Mesendoderm (in vitro differentiated cells): ENCODE measurements around the gene SMG5.

Experiments
- DNase-seq: peaks from one replicate; pipeline ENCODE4 v3.0.0; 2013
- H2AK5ac ChIP-seq: 2 replicates; pipeline ENCODE4 v1.6.1; 2013; ENCODE audit warnings: low read length, inconsistent platforms
- H2BK120ac ChIP-seq: 2 replicates; pipeline ENCODE4 v1.6.1; 2013; ENCODE audit warnings: low read depth, mild to moderate bottlenecking, low read length, moderate library complexity, mixed read lengths
- H2BK15ac ChIP-seq: replicated peaks from 2 replicates; pipeline ENCODE4 v1.6.1; 2013; ENCODE audit warnings: low read depth, mild to moderate bottlenecking, moderate library complexity
- H2BK5ac ChIP-seq: 2 replicates; pipeline ENCODE4 v1.6.1; 2013; ENCODE audit warnings: low read length, inconsistent platforms
- H3K18ac ChIP-seq: 2 replicates; pipeline ENCODE4 v1.6.1; 2013; ENCODE audit warnings: mild to moderate bottlenecking, low read length, mixed read lengths
- H3K23ac ChIP-seq: one replicate; pipeline ENCODE4 v1.6.1; 2013; ENCODE audit warnings: low read length
- H3K27ac ChIP-seq: 2 replicates; pipeline ENCODE4 v1.5.1; 2013; ENCODE audit warnings: low read depth, mild to moderate bottlenecking, inconsistent platforms, low read length, moderate library complexity
- H3K27me3 ChIP-seq: 2 replicates; pipeline ENCODE4 v1.6.1; 2013; ENCODE audit warnings: low read length, control low read depth, mild to moderate bottlenecking, inconsistent platforms; ENCODE audit not compliant: insufficient read depth, poor library complexity
- H3K36me3 ChIP-seq: 2 replicates; pipeline ENCODE4 v1.6.1; 2013; ENCODE audit warnings: low read length, inconsistent platforms; ENCODE audit not compliant: control insufficient read depth, insufficient read depth
- H3K4ac ChIP-seq: one replicate; pipeline ENCODE4 v1.6.1; 2013; ENCODE audit warnings: low read depth, mild to moderate bottlenecking, low read length, moderate library complexity
- H3K4me1 ChIP-seq: 2 replicates; pipeline ENCODE4 v1.6.1; 2013; ENCODE audit warnings: low read depth, low read length, inconsistent platforms; ENCODE audit not compliant: control insufficient read depth
- H3K4me2 ChIP-seq: 2 replicates; pipeline ENCODE4 v1.6.1; 2013; ENCODE audit warnings: low read length
- H3K4me3 ChIP-seq: 2 replicates; pipeline ENCODE4 v1.5.1; 2013; ENCODE audit warnings: mild to moderate bottlenecking, low read length
- H3K56ac ChIP-seq: one replicate; pipeline ENCODE4 v1.6.1; 2013; ENCODE audit warnings: low read length
- H3K79me1 ChIP-seq: 2 replicates; pipeline ENCODE4 v1.6.1; 2013; ENCODE audit warnings: low read length, inconsistent platforms
- H3K79me2 ChIP-seq: 2 replicates; pipeline ENCODE4 v1.6.1; 2013; ENCODE audit warnings: mild to moderate bottlenecking, low read length; ENCODE audit not compliant: control insufficient read depth, insufficient read depth
- H3K9ac ChIP-seq: 2 replicates; pipeline ENCODE4 v1.6.1; 2013; ENCODE audit warnings: low read length, inconsistent platforms
- H4K5ac ChIP-seq: one replicate; pipeline ENCODE4 v1.6.1; 2013; ENCODE audit warnings: low read length
- H4K8ac ChIP-seq: one replicate; pipeline ENCODE4 v1.6.1; 2013; ENCODE audit warnings: low read depth, mild to moderate bottlenecking, control low read depth, low read length, moderate library complexity
- WGBS: extraction: QIAGEN DNeasy Blood & Tissue Kit; methylation state at CpG from one replicate; pipeline ENCODE4 v1.1.7; 2013; ENCODE audit warnings: low lambda C conversion rate, missing lambda C conversion rate; ENCODE audit not compliant: insufficient coverage; ENCODE audit errors: extremely low coverage; 5-methylcytosine and 5-hydroxymethylcytosine counted together

Gene SMG5

DNA sequence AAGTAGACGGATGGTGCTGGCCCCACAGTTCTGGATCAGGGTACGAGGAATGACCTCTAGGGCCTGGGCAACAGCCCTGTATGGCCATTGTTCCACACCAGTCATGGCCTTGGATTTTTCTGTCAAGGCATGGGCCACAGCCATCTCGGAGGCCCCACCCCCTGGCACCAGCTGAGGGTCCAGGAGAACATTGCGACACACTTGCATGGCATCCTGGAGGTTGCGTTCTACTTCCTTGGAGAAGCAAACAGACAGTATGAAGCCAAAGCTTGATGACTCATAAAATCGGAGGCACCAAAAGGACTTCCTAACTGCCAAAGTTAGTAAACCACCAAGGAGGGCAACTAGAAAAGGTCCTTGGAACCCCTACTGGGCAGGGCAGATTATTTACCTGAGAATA lies 28.3 kb upstream of the SMG5 start:
- WGBS, result no CpG with 5 or more reads among the region's 6 CpGs
- Histone ChIP-seq H3K4me1 (no peaks in the 10 kb centered on the region), H2BK5ac (no peak overlapping the region), H3K4me2 (no peak overlapping the region), H3K27me3 (no peaks in the 10 kb centered on the region), H2AK5ac (no peak overlapping the region), H3K4me3 (no peak overlapping the region), H3K27ac (no peak overlapping the region), H3K79me1 (no peaks in the 10 kb centered on the region), H3K36me3 (peaks cover 30% of the 10 kb centered on the region), H4K8ac (no peak overlapping the region), H4K5ac (no peak overlapping the region), H3K4ac (no peak overlapping the region), H3K79me2 (no peaks in the 10 kb centered on the region), H3K23ac (no peak overlapping the region), H2BK15ac (no peak overlapping the region), H3K56ac (no peak overlapping the region), H3K9ac (no peak overlapping the region), H2BK120ac (no peak overlapping the region), H3K18ac (no peak overlapping the region)
- DNase-seq, result no peak

DNA sequence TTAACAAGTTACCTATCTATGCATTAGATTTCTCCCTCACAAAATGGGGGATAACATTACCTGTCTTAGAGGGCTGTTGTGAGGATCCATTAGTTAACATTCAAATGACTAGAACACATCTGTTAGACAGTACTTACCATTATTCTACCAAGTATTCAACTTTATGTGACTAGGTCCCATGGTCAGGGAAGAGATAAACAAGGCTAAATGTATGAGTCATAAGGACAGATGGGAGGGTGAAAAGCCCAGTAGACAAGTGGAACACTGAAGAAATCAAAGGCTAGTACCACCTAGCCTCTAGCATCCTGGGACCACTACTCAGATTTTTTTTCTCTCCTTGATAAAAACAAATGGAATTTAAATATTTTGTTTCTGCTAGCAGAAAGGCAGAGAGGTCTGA lies 25.5 kb upstream of the SMG5 start:
- H3K4me3 ChIP-seq, result no peak overlapping the region
- H3K56ac ChIP-seq, result no peak overlapping the region
- H2BK15ac ChIP-seq, result no peak overlapping the region
- no peak overlapping the region for H2BK5ac ChIP-seq
- no peak overlapping the region for H3K9ac ChIP-seq
- H2AK5ac ChIP-seq, result no peak overlapping the region
- H3K27me3 ChIP-seq, result no peaks in the 10 kb centered on the region
- H3K18ac ChIP-seq, result no peak overlapping the region
- no peak overlapping the region for H3K4ac ChIP-seq
- H2BK120ac ChIP-seq, result no peak overlapping the region
- peaks cover 25% of the 10 kb centered on the region for H3K36me3 ChIP-seq
- no peaks in the 10 kb centered on the region for H3K79me1 ChIP-seq
- no peak overlapping the region for H4K5ac ChIP-seq
- H3K23ac ChIP-seq, result no peak overlapping the region
- no peak overlapping the region for H4K8ac ChIP-seq
- no peaks in the 10 kb centered on the region for H3K79me2 ChIP-seq
- no peak overlapping the region for H3K4me2 ChIP-seq
- H3K4me1 ChIP-seq, result no peaks in the 10 kb centered on the region
- no peak overlapping the region for H3K27ac ChIP-seq
- DNase-seq, result no peak

DNA sequence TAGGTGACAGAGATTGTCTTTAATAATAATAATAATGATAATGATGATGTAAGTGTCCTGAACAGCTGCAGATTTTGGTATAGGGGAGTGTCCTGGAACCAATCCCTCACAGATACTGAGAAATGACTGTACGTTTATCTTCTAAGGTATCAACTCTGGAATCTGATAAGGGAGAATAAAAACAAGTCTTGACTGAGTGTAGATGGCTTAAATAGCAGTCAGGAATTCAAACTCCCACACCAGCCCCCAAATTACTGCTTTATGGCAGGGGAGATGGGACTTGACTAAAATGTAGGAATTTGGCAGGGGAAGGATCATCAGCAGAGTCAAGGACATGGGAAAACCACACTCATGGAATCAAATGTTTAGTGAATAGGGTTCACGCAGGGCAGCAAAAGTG lies 22.6 kb upstream of the SMG5 start:
- Histone ChIP-seq H3K27ac (no peak overlapping the region), H3K79me2 (no peaks in the 10 kb centered on the region), H3K79me1 (no peaks in the 10 kb centered on the region), H3K23ac (no peak overlapping the region), H3K4me3 (no peak overlapping the region), H3K9ac (no peak overlapping the region), H3K56ac (no peak overlapping the region), H3K4me1 (no peaks in the 10 kb centered on the region), H3K27me3 (no peaks in the 10 kb centered on the region), H4K8ac (no peak overlapping the region), H4K5ac (no peak overlapping the region), H3K4me2 (no peak overlapping the region), H3K36me3 (peaks cover 14% of the 10 kb centered on the region), H2AK5ac (no peak overlapping the region), H2BK120ac (no peak overlapping the region), H2BK15ac (no peak overlapping the region), H3K4ac (no peak overlapping the region), H3K18ac (no peak overlapping the region), H2BK5ac (no peak overlapping the region)
- WGBS, result no CpG with 5 or more reads among the region's 2 CpGs
- no peak for DNase-seq

DNA sequence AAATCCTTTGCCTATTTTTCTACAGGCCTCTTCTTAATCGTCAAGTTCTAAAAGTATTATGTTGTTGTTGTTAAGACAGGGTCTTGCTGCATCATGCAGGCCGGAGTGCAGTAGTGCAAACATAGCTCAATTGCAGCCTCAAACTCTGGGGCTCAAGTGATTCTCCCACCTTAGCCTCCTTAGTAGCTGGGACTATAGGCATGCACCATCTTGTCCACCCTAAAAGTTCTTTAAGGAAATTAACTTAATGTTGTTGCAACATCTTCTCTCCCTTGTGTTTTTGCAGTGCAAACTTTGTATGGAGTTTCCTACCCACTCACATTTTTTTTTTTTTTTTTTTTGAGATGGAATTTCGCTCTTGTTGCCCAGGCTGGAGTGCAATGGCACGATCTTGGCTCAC lies 20.6 kb upstream of the SMG5 start:
- H3K18ac ChIP-seq, result no peak overlapping the region
- no peak overlapping the region for H3K56ac ChIP-seq
- H3K4me3 ChIP-seq, result no peak overlapping the region
- no peak overlapping the region for H3K9ac ChIP-seq
- no peaks in the 10 kb centered on the region for H3K4me1 ChIP-seq
- H4K5ac ChIP-seq, result no peak overlapping the region
- WGBS, result no CpG with 5 or more reads among the region's 4 CpGs
- H3K79me1 ChIP-seq, result no peaks in the 10 kb centered on the region
- H3K36me3 ChIP-seq, result peaks cover 9% of the 10 kb centered on the region
- H2BK15ac ChIP-seq, result no peak overlapping the region
- H3K27ac ChIP-seq, result no peak overlapping the region
- H2AK5ac ChIP-seq, result no peak overlapping the region
- no peak overlapping the region for H3K23ac ChIP-seq
- H2BK120ac ChIP-seq, result no peak overlapping the region
- no peak for DNase-seq
- no peak overlapping the region for H2BK5ac ChIP-seq
- no peaks in the 10 kb centered on the region for H3K79me2 ChIP-seq
- no peak overlapping the region for H4K8ac ChIP-seq
- no peak overlapping the region for H3K4me2 ChIP-seq
- H3K27me3 ChIP-seq, result no peaks in the 10 kb centered on the region
- no peak overlapping the region for H3K4ac ChIP-seq

DNA sequence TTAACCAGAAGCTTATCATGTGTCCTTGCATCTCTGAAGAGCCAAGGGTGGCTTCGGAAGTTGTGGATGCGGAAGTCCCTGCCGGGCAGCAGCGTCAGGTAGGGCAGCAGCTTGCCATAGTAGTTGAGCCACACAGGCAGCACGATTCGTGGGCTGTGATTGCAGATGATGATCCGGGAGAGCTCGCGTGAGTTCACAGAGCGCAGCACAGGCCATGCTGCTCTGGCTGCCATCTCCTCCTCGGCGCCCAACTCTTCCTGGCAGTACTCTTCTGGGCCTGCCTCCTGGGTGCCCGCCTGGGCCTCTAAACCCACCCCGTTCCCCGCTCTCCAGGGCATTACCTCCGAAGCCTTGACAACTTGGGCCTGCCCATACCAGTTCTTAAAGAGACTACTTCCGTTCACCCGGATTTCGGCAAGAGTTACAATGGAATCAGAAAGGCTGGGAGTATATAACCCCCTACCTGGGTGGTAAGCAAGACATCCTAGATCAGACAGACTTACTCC lies 16.3 kb upstream of the SMG5 start, which contains the start of gene VHLL:
Gene VHLL (minus strand): TSS at position 456 of the 506 bp plus-strand sequence. CDS start 118 bp downstream, at position 338.
- H3K4me1 ChIP-seq, result peaks cover 5% of the 10 kb centered on the region
- H4K8ac ChIP-seq, result no peak within 1 kb of the TSS
- H2BK15ac ChIP-seq, result no peak within 1 kb of the TSS
- H3K4me2 ChIP-seq, result no peak within 1 kb of the TSS
- no peak within 1 kb of the TSS for H2BK120ac ChIP-seq
- H3K27ac ChIP-seq, result no peak within 1 kb of the TSS
- no peak within 1 kb of the TSS for H4K5ac ChIP-seq
- no peak within 1 kb of the TSS for H3K23ac ChIP-seq
- H3K27me3 ChIP-seq, result no peaks in the 10 kb centered on the region
- H3K4me3 ChIP-seq, result no peak within 1 kb of the TSS
- H3K18ac ChIP-seq, result no peak within 1 kb of the TSS
- H2AK5ac ChIP-seq, result no peak within 1 kb of the TSS
- H3K9ac ChIP-seq, result no peak within 1 kb of the TSS
- H3K79me2 ChIP-seq, result no peaks in the 10 kb centered on the region
- H3K36me3 ChIP-seq, result no peaks in the 10 kb centered on the region
- WGBS, result no CpG with 5 or more reads among the region's 19 CpGs
- no peak within 1 kb of the TSS for H2BK5ac ChIP-seq
- no peak for DNase-seq
- H3K79me1 ChIP-seq, result peaks cover 5% of the 10 kb centered on the region
- no peak within 1 kb of the TSS for H3K56ac ChIP-seq
- H3K4ac ChIP-seq, result no peak within 1 kb of the TSS

DNA sequence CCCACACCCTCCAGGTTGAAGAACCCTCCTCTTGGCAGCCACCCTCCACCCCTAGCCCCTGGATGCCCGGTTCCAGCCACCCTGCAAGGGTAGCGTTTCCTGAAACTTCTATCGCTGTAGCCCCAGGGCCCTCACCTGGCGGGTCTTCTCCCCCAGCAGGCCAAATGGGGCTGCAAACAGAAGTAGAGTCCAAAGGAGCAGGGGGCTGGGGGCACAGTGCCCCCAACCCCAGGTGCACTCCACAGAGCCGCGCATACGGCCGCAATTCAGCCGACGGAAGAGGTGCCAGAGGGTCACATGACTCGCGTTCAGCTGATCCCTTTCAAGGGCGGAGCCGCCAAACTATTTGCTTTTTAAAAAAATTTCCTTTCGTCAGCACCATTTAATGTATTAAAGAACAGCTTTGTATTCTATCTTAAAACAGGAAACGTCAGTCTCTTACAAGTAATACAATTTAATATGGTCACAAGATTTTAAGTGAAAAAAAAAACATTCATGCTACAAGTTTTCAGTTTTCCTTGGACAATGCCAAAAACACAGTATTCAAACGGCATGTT lies 12.8 kb upstream of the SMG5 start, which contains the start of gene GLMP:
Gene GLMP (minus strand): TSS at position 289 of the 557 bp plus-strand sequence. CDS start 34 bp downstream, at position 255.
- peaks cover 5% of the 10 kb centered on the region for H3K4me1 ChIP-seq
- no peak within 1 kb of the TSS for H3K4ac ChIP-seq
- no peaks in the 10 kb centered on the region for H3K27me3 ChIP-seq
- H3K36me3 ChIP-seq, result no peaks in the 10 kb centered on the region
- peak within 1 kb of the TSS; percentile 73 for H2AK5ac ChIP-seq
- DNase-seq, result peak; percentile 45
- peak within 1 kb of the TSS; percentile 83 for H3K56ac ChIP-seq
- H2BK120ac ChIP-seq, result no peak within 1 kb of the TSS
- WGBS, result no CpG with 5 or more reads among the region's 17 CpGs
- H4K5ac ChIP-seq, result peak within 1 kb of the TSS; percentile 9
- H3K27ac ChIP-seq, result no peak within 1 kb of the TSS
- H2BK5ac ChIP-seq, result no peak within 1 kb of the TSS
- H4K8ac ChIP-seq, result peak within 1 kb of the TSS; percentile 84
- peak within 1 kb of the TSS; percentile 61 for H3K4me3 ChIP-seq
- no peaks in the 10 kb centered on the region for H3K79me2 ChIP-seq
- H3K23ac ChIP-seq, result no peak within 1 kb of the TSS
- no peak within 1 kb of the TSS for H2BK15ac ChIP-seq
- peak within 1 kb of the TSS; percentile 57 for H3K4me2 ChIP-seq
- H3K9ac ChIP-seq, result peak within 1 kb of the TSS; percentile 83
- peaks cover 5% of the 10 kb centered on the region for H3K79me1 ChIP-seq
- H3K18ac ChIP-seq, result no peak within 1 kb of the TSS
